GM19238 (cell line): ENCODE results near the gene ITGB2.
"Not testable (repeated sequence)": the region's sequence is repeated elsewhere in the genome, so short reads cannot be mapped to it uniquely, and the experiment has no call there.

Experiments used
- DNase-seq: peaks from one replicate; pipeline ENCODE4 v3.0.0; 2011; ENCODE audit warnings: low spot score; ENCODE audit not compliant: insufficient read length

The ITGB2 gene

GRCh38 chr21:44887126-44887806 lies 33.4 kb downstream of the ITGB2 start:
- no peak for DNase-seq

DNA sequence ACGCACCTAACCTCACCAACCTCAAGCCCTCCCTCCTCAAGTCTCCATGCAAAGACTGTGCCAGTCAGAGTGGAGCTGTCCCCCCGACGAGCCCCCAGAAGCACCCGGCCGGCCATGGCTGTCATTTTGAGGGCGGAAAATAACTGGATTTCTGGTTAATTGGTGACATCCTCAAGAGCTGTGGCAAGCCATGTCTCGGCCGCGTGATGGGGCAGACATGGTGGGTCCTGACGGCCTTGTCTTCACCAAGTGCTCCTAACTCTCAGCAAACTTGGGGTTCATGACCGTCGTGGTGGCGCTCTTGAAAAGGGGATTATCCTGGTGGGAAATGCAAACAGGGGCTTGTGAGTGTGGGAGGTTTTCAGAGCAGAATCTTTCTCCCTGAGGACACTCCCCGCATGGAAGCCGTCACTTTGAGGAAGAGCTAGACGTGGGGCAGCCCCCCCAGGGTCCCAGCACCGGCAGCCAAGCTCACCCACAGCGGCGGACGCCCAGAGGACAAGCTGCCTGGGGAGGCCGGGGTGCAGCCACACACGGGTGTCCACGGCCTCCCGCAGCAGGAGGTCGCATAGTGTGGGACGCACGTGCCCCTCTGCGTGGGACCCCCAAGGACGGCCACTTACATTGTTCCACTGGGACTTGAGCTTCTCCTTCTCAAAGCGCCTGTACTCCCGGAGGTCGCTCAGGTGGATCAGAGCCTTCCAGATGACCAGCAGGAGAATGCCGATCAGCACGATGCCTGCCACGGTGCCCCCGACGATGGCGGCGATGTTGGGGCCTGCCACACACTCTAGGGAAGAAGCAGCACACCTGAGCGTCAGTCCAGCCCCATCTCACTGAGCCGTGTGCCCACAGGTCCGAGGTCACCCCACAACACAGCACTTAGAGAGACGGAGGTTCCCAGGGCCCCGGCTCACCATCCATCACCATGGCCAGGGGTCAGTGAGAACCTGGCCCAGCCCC lies 34.3 kb downstream of the ITGB2 start:
- DNase-seq: no peak

GRCh38 chr21:44885615-44886014 lies 35.1 kb downstream of the ITGB2 start:
- DNase-seq: no peak

GRCh38 chr21:44884097-44884496 lies 36.6 kb downstream of the ITGB2 start:
- no peak for DNase-seq

DNA sequence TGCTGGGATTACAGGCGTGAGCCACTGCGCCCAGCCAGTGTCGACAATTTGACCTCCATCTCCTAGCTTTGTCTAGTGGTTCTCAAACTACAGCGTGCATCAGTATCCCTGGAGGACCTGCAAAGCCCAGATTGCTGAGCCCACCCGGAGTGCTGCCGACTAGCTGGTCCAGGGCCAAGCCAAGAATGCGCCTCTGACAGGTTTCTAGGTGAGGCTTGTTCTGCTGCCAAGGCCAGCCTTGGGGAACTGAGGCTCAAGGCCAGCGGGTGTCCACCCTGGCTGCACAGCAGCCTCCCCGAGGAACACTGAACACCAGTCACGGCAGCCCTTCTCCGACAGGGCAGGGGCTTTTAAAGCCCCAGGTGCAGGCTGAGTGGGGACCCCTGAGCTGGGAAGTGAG lies 37.4 kb downstream of the ITGB2 start:
- DNase-seq: no peak

GRCh38 chr21:44881198-44881872 lies 39.4 kb downstream of the ITGB2 start:
- peak; percentile 40 for DNase-seq

- DNase-seq: no peak
Measured at GRCh38 chr21:44880405-44881197, 40.1 kb downstream of the ITGB2 start.

DNA sequence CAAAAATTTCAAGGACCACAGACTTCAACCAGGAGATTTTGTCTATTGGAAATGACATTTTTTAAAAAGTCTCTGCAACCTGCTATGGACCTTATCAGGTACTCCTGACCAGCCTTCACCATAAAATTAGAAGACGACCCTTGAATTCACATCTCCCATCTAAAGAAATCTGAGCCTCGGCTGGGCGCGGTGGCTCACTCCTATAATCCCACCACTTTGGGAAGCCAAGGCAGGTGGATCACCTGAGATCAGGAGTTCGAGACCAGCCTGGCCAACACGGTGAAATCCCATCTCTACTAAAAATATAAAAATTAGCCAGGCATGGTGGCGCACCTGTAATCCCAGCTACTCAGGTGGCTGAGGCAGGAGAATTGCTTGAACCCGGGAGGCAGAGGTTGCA lies 41.5 kb downstream of the ITGB2 start:
- DNase-seq: not testable (repeated sequence)

DNA sequence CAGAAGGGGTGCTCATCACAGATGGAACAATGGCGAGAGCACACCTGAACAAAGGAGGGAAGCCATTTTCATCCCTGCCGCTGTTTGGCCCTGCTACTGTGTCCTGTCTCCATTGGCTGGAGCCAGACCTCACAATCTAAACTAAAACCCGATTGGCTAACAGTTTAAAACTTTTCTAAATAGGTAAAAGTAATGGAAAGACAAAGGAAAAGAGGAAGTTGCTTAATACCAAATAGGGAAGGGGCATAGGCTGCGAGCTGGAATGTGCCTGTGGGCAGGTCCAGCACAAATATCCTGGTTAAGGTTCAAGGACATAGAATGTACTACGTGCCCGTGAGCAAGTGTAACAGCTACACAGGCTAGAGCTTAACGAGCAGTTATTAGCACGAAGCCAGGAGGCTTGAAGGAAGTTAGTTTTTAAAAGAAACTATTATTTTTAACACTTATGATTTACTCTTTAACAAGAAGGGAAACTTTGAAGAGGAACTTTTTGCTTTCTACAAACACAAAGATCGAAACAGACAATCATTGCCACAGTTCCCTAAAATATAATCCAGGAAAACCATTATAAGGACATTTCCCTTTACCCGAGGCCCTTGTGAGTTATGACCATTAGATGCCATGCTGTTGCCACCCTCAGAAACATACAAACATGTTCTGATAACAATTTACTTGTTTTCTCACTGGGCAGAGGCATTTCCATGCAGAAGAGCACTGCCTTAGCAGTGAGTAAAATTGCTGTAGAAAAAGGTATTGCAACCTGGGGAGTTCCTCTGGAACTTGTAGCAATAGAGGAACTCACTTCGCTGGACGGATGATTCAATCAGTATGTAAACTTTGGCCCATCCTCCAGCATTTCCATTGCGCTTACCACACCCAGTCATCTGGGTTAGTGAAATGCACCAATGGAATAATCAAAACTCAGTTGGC lies 42.4 kb downstream of the ITGB2 start:
- no peak for DNase-seq

DNA sequence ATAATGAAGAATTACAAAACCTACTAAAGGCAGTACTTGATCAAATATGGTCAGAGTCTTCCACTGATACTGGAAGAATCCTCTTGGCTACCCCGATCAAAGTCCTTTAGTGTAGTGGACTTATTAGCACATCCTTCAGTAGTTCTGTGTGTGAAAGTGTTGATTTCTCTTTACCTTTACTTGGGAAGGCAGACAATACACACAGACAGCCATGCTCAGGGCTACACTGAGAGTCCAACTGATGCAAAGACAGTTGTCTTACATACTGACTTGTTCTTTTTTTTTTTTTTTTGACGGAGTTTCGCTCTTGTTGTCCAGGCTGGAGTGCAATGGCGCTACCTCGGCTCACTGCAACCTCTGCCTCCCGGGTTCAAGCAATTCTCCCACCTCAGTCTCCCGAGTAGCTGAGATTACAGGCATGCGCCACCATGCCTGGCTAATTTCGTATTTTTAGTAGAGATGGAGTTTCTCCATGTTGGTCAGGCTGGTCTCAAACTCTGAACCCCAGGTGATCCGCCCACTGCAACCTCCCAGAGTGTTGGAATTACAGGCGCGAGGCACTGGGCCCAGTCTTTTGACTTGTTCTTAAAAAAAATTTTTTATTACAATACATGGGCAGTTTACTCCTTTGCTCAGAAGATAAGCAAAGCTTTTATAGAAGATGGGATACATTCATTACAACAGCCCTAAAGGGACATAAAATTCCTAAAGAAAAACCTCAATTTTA lies 43.7 kb downstream of the ITGB2 start:
- DNase-seq: no peak

- no peak for DNase-seq
Measured at GRCh38 chr21:44875316-44875700, 45.4 kb downstream of the ITGB2 start.

- peak; percentile 41 for DNase-seq
Measured at GRCh38 chr21:44874497-44875315, 46.0 kb downstream of the ITGB2 start.

GRCh38 chr21:44874240-44874496 lies 46.5 kb downstream of the ITGB2 start:
- no peak for DNase-seq

GRCh38 chr21:44873356-44874239 lies 47.1 kb downstream of the ITGB2 start, which contains the start of gene PTTG1IP:
TSS of gene PTTG1IP (minus strand) at chr21:44873690. CDS start at chr21:44873616, 74 bp downstream.
- peak; percentile 98 for DNase-seq

- DNase-seq: no peak
Measured at GRCh38 chr21:44872649-44873355, 47.9 kb downstream of the ITGB2 start.

GRCh38 chr21:44872323-44872648 lies 48.4 kb downstream of the ITGB2 start:
- DNase-seq: no peak

GRCh38 chr21:44871576-44872269 lies 49.0 kb downstream of the ITGB2 start:
- no peak for DNase-seq
